NCI-H146 treated with DMSO at 0.1 percent for 48 hours (cell line): Measurements from ENCODE around the gene BRPF1.
A peak's percentile ranks its signal among the peaks of the same experiment; 100 is the strongest.
"Not testable (repeated sequence)": the region's sequence is repeated elsewhere in the genome, so short reads cannot be mapped to it uniquely, and the experiment has no call there.

Experiments
- DNase-seq: peaks from one replicate; lab custom pipeline; 2025; ENCODE audit not compliant: unreplicated experiment; lab: John Stamatoyannopoulos, UW

Gene BRPF1

GRCh38 chr3:9768141-9768775 is 36.7 kb downstream of the BRPF1 start:
- no peak for DNase-seq

- no peak for DNase-seq
These were observed 37.5 kb downstream of the BRPF1 start for GRCh38 chr3:9769012-9769411.

- peak; percentile 24 for DNase-seq
These were observed 38.1 kb downstream of the BRPF1 start, which contains the start of gene CAMK1 for GRCh38 chr3:9769426-9770275. Gene CAMK1, minus strand, starts transcription at chr3:9769947. Its CDS starts 2,198 bp downstream, at chr3:9767749.

- no peak for DNase-seq
These were observed 38.8 kb downstream of the BRPF1 start for GRCh38 chr3:9770276-9770812.

GRCh38 chr3:9771007-9771406 is 39.5 kb downstream of the BRPF1 start:
- not testable (repeated sequence) for DNase-seq

GRCh38 chr3:9776896-9777693 is 45.6 kb downstream of the BRPF1 start:
- no peak for DNase-seq

GRCh38 chr3:9777694-9778021 is 46.1 kb downstream of the BRPF1 start:
- DNase-seq, result no peak

GRCh38 chr3:9778143-9779074 is 46.9 kb downstream of the BRPF1 start:
- DNase-seq, result no peak

GRCh38 chr3:9779075-9779593 is 47.6 kb downstream of the BRPF1 start:
- no peak for DNase-seq

GRCh38 chr3:9779721-9780457 is 48.4 kb downstream of the BRPF1 start:
- no peak for DNase-seq

- DNase-seq, result no peak
These were observed 48.9 kb downstream of the BRPF1 start for GRCh38 chr3:9780458-9780812.

GRCh38 chr3:9780910-9781309 is 49.4 kb downstream of the BRPF1 start:
- no peak for DNase-seq

GRCh38 chr3:9781551-9781950 is 50.0 kb downstream of the BRPF1 start:
- DNase-seq, result no peak

GRCh38 chr3:9781978-9782603 is 50.6 kb downstream of the BRPF1 start:
- DNase-seq, result no peak

GRCh38 chr3:9782770-9783169 is 51.2 kb downstream of the BRPF1 start:
- DNase-seq, result no peak

GRCh38 chr3:9783954-9784353 is 52.4 kb downstream of the BRPF1 start:
- no peak for DNase-seq

- DNase-seq, result no peak
These were observed 53.4 kb downstream of the BRPF1 start for GRCh38 chr3:9784965-9785364.

- DNase-seq, result no peak
These were observed 54.1 kb downstream of the BRPF1 start for GRCh38 chr3:9785602-9786001.

- no peak for DNase-seq
These were observed 54.7 kb downstream of the BRPF1 start for GRCh38 chr3:9786209-9786739.
